GM21381 (cell line): ENCODE results near the gene C14orf132.
"Not testable (repeated sequence)": the region's sequence is repeated elsewhere in the genome, so short reads cannot be mapped to it uniquely, and the experiment has no call there.

Experiments used
- ATAC-seq: cut with Tn5 transposase; IDR thresholded peaks from one replicate; pipeline ENCODE4 v1.9.1; 2021; ENCODE audit warnings: mild to moderate bottlenecking, moderate library complexity; ENCODE audit not compliant: unreplicated experiment

Gene C14orf132

GRCh38 chr14:96038920-96039632 is at the start of gene C14orf132:
Gene C14orf132, plus strand, starts transcription at chr14:96039362. Its CDS starts 139 bp downstream, at chr14:96039501.
- no peak for ATAC-seq

DNA sequence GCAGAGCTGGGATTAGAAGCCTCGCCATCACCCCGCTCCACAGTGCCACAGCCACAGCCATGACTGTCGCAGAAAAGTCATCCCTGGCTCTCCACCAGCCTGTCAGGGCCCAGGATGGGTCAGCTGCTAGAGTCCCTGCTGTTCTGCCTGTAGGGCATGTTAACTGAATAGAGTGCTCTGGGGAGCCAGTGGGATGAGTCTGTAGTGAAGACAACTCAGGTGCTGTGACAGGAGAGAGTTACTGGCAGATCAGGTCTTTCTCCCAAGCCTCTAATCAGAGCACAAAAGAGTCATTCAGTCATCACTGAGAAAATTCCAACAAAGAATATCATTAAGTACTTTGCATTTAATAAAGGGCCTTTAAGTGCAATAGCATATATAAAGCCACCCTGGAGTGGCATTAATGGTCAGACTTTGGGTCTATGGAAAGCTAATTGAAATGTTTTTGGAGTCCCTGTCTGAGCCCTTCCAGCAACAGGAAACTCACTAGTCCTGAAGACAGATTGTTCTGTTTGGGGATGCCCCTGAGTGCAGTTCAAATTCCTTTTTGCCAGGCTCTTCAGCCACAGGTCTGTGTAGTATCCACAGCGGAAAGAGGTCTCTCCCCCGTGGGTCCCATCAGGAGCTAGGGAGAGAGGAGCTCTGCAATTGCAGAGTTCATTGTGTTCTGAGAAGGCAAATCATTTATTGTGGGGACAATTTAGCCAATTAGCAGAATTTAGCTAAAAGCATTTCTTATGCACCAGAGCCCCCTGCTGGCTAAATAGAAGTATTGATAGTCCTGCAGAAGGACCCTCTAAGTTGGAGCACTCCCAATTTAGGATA is 45.2 kb upstream of the C14orf132 start:
- ATAC-seq, result no peak

- ATAC-seq, result no peak
Measured at GRCh38 chr14:95994593-95994928, 44.6 kb upstream of the C14orf132 start.

DNA sequence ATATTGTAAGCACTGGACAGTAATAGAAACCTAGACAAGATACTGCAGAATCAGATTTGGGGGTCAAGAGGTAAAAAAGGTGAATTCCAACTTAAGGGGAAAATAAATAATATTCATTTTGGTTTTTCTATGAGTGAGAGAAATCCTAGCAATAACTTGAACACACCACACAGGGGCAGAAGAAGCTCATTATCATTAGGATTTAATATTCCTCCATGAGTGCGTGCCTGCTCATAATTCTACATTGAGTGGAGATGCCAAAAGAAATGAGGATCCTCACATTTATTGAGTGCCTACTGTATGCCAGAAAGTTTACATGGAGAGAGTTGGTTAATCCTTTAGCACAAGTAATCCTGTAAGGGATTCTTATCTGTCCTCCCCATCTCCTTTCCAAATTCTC is 40.5 kb upstream of the C14orf132 start:
- ATAC-seq, result no peak

DNA sequence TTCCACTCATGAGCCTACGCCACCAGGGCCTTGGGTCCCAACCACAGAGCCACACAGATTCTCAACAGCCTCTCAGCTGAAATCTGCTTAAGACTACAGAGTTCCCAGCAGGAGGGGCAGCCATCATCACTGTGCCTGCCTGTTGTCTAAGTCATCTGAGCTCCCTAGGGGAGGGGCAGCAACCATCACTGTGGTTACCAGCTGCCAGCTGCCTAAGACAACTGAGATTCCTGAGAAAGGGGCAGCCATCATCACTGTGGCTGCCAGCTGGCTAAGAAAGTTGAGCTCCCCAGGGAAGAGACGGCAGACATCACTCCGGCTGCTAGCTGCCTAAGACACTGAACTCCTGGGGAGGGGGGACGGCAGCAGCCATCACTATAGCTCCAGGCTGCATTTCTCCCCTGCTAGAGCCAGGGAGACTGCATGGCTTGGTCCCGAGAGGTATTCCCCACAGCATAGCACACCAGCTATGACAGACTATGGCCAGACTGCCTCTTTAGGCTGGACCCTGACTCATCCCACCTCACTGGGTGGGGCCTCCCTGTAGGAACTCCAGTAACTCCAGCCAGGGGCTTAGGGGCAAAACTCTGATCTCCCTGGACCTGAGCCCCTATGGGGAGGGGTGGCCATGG is 37.2 kb upstream of the C14orf132 start:
- no peak for ATAC-seq

- ATAC-seq, result no peak
Measured at GRCh38 chr14:96002498-96002884, 36.7 kb upstream of the C14orf132 start.

DNA sequence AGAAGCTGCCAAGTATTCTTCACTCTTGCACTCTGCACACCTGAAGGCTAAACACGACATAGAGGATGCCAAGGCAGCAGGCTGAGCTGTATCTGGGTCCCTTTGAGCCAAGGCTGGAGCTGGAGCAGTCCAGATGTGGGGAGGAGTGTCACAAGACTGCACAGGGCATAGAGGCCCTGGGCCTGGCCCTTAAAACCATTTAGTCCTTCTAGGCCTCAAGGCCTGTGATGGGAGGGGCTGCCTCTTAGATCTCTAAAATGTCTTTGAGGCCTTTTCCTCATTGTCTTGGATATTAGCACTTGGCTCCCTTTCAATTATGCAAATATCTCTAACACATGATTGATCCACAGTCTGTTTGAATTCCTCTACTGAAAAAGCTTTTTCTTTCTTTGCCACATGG is 28.0 kb upstream of the C14orf132 start:
- ATAC-seq, result no peak

- no peak for ATAC-seq
Measured at GRCh38 chr14:96011607-96012006, 27.6 kb upstream of the C14orf132 start.

- not testable (repeated sequence) for ATAC-seq
Measured at GRCh38 chr14:96012757-96013156, 26.4 kb upstream of the C14orf132 start.

DNA sequence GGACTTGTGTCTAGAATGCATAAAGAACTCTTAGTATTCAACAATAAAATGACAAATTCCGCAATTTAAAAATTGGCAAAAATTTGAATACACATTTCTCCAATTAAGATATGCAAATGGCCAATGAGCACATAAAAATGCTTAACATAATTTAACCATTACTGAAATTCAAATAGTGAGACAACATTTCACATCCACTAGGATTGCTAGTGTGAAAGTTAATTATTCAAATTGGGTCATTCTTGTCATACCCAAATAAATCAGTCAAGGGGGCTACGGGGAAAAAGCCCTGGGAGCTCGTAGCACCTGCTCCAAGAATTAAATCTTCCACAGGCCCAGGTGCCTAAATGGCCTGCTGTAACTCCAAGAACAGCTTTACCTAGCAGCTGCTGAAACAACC is 25.0 kb upstream of the C14orf132 start:
- ATAC-seq, result no peak

- no peak for ATAC-seq
Measured at GRCh38 chr14:96016501-96017160, 22.5 kb upstream of the C14orf132 start.

GRCh38 chr14:96017882-96018281 is 21.3 kb upstream of the C14orf132 start:
- ATAC-seq, result no peak

- ATAC-seq, result no peak
Measured at GRCh38 chr14:96027431-96028355, 11.5 kb upstream of the C14orf132 start.

- no peak for ATAC-seq
Measured at GRCh38 chr14:96029089-96029645, 10.0 kb upstream of the C14orf132 start.

GRCh38 chr14:96030108-96030760 is 8.9 kb upstream of the C14orf132 start:
- no peak for ATAC-seq

DNA sequence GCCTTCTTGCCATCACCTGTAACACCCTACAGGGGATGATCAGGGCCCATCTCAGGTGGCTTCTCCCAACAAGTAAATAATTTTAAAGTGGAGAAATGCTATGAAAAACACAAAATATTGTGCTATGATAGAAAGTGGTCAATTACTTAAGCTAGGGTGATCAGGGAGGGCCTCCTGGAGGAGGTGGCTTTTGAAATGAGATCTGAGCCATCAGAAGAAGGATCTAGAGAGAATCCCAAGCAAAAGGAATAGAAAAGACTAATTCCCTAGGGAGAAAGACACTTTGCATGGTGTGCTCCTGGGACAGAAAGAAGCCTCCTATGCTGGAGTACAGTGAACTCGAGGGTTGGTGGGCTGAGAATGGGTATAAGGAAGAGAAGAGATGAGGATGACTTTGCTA is 7.5 kb upstream of the C14orf132 start:
- ATAC-seq, result no peak

DNA sequence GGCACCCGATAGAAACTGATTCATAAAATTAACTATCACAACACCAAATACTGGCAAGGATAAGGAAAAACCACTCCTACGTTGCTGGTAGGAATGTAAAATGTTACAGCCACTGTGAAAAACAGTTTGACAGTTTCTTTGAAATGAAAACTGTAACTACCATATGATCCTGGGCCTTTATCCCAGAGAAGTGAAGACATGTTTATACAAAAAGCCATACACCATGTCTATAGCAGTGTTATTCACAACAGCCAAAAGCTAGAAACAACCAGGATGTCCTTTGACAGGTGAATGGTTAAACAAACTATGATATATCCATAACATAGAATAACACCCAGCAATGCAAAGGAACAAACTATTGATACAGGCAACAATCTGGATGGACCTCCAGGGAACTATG is 3.7 kb upstream of the C14orf132 start:
- no peak for ATAC-seq

GRCh38 chr14:96037891-96038557 is 1.1 kb upstream of the C14orf132 start:
- ATAC-seq, result no peak

DNA sequence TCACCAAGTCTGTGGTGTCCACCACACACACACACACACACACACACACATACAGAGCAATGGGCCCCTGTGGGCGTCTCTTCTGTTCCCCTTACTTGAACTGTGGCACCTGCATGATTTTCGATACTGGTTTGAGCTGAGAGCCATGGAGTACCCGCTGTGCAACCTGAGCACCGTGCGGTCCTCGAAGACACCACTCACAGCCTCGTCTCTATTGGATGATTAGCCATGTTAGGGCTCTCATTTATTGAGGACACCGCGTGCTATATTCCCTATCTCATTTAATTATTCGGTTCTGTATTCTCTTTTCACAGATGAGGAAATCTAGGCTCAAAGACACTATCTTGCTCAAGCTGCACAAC is 623 bp upstream of the C14orf132 start:
- ATAC-seq, result no peak
